HG02970 (cell line): ENCODE measurements around the gene PRKN.

Experiments
- ATAC-seq: cut with Tn5 transposase; IDR thresholded peaks from one replicate; pipeline ENCODE4 v1.9.1; 2021; ENCODE audit warnings: mild to moderate bottlenecking, moderate library complexity, moderate number of reproducible peaks; ENCODE audit not compliant: unreplicated experiment, low FRiP score

Gene PRKN

GRCh38 chr6:161802231-161802630, 925.3 kb downstream of the PRKN start:
- ATAC-seq: no peak

GRCh38 chr6:161798844-161799394, 928.6 kb downstream of the PRKN start:
- no peak for ATAC-seq

DNA sequence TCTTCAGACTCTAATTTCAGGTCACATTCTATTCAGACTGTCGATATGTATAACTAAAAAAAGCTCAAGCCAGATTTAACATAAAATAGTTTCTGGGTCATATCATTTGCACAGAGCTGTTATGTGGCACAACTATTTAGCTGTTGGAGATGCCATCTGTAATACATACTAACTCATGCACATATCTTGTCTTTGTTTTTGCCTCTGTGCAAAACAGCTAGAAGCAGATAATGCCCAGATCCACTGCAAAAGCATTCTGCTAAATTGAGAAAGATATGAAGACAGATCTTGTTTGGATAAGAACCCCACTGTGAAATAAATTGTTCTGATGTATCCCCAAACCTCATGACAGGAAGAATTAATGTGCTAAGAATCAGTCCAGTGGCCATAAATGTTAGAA, 930.9 kb downstream of the PRKN start:
- ATAC-seq: no peak

- ATAC-seq: no peak
These were observed 934.6 kb downstream of the PRKN start for GRCh38 chr6:161792851-161793493.

GRCh38 chr6:161788531-161788930, 939.0 kb downstream of the PRKN start:
- ATAC-seq: no peak

DNA sequence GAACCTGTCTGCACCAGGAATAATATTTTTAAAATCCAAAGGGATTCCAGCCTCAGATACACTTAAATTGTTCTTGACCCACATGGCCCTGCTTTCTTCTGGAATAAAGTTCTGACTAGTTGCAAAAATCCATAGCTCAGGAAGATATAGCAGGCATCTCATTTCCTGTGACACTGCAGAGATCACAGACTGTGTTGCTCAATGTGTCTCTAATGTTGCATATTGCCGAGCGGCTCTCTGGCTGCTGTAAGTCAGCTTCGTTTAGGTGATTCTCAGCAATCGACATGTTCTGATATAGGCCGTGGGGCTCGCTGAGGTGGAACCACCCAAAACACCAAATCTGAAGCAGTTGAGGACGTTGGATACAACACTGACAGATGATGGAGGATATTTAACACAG, 955.4 kb downstream of the PRKN start:
- no peak for ATAC-seq

- ATAC-seq: no peak
These were observed 965.6 kb downstream of the PRKN start for GRCh38 chr6:161761966-161762365.

DNA sequence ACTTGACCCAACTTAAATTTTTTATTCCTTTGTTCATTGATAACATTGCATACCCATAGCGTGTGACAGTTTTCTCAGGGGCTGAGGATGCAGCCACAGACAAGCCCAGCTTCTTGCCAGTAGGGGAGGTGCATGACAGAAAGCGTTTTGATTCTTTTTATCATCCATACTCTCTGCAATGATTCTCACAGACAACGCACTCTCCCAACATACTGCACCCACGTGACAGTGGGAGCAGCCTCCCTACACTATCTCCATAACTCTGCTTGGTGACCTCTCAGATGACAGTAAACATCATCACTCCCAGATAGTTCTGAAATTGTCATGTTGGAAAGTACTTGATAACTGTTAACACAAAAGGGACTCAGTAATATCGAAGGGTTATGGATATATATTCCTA, 972.5 kb downstream of the PRKN start:
- ATAC-seq: no peak

GRCh38 chr6:161750686-161751085, 976.9 kb downstream of the PRKN start:
- no peak for ATAC-seq

DNA sequence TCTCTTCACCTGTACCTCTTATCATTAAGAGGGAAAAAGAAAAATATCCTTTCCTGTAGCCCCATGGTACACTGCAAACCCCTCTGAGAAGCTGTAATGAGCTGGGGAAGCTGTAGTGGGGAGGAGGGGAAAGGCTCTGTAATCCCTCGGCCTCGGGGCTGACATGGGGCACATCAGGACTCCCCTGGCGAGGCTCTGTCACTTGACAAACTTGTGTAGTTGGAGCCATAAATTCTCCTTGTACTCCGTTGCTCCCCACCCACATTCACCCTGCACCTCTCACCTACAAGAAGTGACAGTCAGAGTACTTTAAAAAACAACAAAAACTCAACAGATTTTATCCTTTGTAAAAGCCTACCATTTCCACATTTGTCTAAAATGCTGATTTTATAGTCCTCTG, 978.0 kb downstream of the PRKN start:
- no peak for ATAC-seq

DNA sequence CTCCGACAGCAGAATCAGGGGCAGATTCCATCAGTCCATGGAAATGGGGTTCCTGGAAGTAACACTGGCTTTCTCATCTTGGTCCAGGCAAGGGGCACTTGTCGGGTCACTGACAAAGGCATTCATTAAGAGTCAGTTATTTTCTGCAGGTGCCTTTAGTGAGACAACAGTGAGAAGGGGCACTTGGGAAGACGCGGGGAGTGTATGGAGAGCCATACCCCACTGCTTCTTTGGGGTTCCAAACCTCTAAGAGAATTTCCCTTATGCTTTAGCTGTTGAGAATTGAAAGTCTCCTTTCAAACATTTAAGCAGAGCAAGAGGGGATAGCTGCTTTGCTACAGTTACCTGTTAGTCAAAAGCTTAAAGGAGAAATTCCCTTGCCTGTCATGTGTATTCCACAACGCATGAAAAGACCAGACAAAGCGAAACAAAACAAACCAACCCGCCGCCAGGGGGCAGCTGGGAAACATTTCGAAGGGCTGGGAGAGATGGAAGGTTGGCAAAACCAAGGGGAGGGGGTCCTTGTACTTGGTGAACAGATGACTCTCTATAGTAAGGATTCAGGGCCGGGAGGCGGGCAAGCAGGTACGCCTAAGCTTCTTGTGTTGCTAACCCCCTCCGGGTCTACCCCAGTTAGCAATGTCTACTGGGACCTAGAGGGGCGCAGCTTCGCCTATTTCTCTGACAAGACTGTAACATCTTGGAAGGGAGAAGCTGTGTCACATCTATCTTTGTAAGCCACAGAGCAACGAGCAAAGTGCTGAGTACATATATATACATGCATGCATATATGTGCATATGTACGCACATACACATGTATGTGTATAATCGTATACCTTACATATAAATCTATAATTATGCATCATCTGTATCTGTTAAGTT, 978.8 kb downstream of the PRKN start:
- no peak for ATAC-seq

DNA sequence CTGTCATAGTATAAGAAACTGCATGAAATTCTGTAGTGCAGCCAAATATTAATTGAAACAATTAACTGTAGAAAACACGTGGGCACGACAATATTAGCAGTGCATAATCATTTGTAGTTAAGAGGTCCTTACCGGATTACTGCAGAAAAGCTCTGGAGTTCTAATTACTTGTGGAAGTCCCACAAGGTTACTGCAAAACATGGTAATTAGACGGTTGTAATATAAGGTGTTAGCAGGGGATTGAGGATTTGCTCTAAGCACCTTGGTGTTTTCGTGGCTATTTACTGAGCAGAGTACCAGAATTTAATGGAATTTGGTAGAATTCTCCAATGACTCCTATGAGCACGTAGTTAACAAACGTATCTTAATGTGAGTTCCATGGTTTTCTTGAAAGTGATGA, 980.1 kb downstream of the PRKN start:
- ATAC-seq: no peak

DNA sequence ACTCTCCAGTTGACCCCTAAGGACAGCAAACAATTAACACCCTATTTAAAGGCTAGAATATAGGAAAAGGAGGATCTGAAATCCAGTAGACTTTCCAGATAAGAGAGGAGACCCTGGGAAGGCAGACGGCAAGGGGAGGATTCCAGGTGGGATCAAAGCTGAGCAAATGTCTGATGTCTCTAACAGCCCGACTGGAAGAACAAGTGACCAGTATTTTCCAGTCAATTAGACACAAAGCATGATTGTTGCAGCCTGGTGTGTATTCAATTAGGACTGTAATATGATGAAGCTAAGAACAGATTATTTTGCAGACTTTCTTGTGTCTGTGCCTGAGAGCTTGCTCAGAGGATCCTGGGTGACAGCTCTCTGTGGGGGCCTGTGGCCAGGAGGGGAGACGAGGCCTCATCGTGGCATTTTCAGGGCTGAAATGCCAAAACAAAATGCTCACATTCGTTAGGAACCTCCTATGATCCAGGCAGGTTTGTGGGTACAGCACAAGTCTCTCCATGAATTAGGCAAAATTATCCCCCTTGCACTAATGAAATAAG, 981.9 kb downstream of the PRKN start:
- no peak for ATAC-seq

DNA sequence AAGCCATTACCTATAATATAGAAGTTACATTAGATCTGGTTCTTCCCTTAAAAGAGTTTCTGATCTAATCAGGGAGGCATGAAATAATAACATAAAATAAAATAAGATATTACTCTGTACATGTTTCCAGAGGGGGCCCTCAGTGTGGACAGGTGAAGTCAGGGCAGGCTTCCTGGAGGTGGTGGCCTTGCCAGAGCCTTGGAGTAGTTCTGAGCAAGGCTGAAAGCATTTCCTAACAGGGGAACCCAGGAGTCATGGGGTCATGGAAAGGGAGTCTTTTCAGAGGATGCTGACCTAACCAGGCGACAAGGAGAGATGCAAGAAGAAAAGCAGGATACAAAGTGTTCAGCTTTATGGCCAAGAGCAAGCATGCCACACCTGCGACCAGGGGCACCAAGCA, 982.4 kb downstream of the PRKN start:
- ATAC-seq: no peak

GRCh38 chr6:161744211-161745067, 983.1 kb downstream of the PRKN start:
- no peak for ATAC-seq

DNA sequence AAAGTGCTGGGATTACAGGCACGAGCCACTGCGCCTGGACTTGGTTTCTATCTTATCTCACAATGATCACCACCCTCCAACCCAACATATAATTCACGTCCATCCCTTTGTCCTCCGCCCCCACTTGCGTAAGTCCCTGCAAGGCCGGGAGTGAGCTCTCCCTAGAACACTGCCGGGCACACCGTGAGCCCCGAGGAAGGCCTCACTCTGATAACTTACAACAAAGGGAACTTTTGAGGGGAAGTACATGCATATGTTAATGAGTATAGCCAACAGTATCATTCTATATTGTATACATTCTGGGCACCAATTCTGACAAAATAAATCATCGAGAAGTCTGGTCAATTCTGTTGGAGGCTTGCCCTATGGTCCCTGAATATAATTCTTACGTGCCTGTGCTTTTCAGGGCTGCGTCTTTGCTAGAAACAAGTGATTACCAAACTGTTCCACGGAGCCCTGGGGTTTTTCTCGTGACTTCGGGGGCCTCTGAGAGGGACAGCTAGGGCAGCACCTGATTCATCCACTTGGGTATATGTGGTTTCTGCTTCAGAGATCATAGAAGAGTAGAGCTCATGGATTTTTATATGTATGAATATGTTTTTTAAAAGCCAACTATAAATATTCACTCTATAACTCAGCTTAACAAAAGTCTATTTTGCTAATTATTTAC, 983.9 kb downstream of the PRKN start:
- ATAC-seq: no peak

DNA sequence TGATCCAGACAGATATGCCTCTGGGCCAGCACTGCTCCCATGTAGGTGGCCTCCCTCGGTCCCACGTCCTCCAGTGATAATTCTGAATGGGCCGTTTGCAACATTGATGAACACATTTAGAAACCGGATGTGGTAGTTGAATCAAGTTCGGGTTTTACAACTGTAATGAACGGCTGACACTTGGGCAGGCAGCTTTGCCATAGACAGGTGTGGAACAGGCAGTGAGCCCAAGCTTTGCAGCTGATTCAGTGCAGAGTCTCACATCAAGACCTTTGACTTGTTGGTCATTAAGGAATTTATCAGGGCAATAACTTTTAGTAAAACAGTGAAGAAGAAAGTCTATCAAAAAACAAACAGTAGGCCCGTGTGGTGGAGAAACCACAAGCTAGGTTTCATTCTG, 987.1 kb downstream of the PRKN start:
- no peak for ATAC-seq

DNA sequence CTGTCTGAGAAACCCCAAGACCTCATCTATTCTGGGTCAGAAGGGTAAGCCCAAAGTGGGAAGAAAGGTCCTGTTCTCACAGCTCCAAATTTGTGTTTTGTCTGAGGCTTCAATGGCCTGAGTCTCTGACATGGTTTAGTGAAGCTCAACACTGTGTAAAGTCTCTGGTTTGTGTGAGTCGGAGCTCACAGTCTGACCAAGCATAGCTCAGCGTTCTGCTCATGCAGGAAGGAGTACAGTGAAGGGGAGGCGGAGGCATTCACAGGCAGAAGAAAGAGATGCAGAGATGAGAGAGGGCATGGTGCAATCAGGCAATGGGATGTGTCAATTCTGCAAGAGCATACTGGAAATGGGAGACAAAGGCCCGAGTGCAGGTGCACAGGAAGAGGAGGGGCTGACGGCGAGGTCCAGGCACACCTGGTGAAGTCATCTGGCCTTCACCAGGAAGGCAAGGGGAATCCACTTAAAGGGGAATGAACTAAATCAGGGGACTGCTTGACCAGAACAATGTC, 990.7 kb downstream of the PRKN start:
- ATAC-seq: no peak

GRCh38 chr6:161736326-161736725, 991.2 kb downstream of the PRKN start:
- ATAC-seq: no peak

DNA sequence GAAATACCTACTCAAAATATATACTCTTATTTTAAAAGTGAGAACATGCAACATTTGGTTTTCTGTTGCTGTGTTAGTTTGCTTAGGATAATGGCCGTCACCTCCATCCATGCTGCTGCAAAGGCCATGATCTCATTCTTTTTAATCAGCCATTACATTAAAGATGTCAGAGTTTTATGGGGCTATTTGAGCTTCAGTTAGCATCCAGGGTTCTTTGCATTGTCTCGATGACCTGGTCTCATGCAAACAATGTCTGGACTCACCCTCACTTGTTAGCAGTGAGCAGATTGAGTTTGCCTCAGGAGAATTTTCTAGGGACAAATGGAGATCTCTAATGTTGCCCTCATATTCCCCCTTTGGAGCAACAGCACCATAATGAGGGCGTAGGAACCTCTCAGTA, 995.0 kb downstream of the PRKN start:
- ATAC-seq: no peak
